NOMO-1 treated with DMSO at 0.1 percent for 48 hours (cell line): ENCODE results near the gene AK5.
"Not testable (repeated sequence)": the region's sequence is repeated elsewhere in the genome, so short reads cannot be mapped to it uniquely, and the experiment has no call there.

Experiments
- DNase-seq: peaks from one replicate; lab custom pipeline; 2025; ENCODE audit not compliant: unreplicated experiment; lab: John Stamatoyannopoulos, UW

The AK5 gene

DNA sequence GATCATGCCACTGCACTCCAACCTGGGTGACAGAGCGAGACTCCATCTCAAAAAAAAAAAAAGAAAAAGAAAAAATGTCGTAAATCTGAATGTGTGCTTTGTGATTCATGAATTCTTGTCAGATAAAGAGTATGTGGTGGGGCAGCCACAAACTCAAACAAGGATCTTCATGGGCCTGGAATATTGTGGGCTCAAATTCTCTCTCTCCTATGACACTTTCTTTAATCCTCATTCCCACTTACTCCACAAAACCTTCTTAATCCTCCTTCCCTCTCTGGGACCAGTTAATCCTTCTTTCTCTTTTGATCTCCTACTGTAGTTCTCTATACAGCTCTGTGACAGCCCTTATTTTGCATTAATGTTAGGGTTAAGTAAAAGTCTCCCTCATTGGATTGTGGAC, 112.3 kb downstream of the AK5 start:
- no peak for DNase-seq

DNA sequence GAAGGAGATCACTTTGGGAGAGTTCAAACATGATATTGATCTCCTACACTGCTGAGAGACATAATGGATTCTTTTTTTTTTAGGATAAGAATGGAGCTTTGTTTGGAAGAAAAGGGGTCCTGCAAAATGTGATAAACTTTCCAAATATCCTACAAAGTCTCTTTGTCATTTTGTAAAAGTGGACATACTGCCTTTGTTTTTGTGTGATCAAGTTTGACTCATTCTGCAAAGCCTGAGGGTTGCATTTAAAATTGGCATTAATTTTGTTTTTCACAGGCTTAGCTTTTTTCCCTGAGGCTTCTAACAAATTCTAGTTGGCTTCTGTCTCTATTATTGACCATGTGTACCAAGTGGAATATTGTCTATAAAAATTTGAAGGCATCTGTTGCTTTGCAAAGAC, 113.2 kb downstream of the AK5 start:
- no peak for DNase-seq

DNA sequence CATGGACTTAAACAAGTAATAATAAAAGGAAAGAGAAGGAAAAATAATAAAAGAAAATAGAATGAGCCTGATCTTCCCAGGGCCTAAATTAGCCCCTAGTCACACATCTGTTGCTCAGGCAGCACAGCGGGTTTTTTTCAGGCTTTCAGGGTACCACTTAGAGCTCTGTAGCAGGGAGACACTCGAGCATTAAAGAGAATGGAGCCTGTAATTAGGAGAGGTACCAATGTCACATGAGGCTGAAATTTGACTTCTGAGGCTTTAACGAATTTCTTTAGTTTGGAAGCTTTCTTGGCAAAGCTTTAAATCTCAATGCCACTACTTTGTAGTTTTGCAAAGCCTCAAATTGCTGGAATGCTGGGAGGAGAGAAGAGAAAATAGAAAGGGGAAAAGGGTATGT, 116.3 kb downstream of the AK5 start:
- DNase-seq = no peak

DNA sequence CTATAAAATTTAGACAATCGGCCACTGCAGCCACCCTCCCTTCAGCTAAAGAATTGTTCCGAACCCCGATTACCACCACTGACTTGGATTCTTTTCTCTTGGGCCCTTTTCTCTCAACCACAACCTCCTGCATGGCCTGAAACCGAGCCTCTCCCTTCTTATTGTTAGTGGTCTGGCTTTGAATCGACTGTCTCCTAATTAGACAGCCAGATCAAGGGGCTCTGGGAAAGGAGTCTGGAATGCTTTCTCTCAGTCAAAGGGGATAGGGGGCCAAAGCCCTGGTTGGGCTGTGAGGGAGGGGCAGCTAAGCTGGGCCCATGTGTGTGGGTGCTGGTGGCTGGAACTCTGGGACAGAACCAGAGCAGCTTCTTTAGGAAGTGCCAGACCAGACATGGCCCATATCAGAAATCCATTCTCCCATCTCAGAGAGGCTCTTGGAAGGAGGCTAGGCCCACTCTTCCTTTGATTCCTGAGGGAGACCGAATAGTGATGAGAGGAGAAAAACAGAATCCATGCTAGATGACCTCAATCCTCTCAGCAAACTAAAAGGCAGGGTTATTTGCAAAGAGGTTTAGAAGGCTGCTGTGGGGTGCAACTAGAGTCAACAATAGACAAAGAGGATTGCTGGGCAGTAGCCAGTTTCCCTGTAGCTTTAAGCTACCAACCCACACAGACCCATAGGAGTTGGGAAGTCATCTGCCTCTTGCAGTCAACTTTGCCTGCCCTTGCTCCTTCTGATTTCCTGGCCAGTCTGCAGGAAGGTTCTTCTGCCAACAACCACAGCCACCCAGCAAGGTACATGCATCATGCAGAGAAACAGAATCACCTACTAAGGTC, 117.6 kb downstream of the AK5 start:
- DNase-seq = no peak

DNA sequence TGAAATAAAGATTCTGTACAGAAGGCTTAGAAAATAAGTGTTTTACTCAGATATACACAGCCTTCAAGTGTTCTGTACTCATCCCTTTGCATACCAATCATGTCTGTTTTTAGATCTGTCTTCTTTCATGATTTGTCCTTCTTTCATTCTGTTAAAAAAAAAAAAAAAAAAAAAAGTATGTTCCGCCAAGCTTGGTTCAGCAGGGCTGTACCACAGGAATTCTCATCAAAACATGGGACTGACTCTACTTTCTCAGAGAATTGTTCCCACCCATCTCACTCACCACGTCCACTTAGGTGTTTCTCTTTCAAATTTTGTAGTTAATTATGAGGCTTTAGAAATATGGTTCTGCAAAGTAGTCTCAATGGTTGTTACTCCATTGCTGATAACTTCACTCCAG, 119.0 kb downstream of the AK5 start:
- no peak for DNase-seq

DNA sequence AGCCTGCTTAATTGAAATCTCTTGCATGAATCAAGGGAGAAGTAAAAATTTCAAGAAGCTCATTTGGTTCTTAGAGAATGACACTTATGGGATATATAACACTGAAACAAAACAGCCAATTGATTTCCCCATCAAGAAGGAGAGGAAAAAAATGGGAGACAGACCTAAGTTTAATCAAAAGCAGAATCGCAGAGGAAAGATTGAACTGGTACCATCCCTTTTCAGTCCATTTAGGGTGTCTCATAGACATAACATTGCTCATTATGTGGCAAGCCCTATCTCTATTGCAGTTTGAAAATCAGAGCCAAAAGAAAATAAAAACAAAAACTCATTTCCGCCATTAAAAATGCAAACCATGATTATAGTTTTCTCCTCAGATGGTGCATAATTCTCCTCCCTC, 119.6 kb downstream of the AK5 start:
- DNase-seq = no peak

DNA sequence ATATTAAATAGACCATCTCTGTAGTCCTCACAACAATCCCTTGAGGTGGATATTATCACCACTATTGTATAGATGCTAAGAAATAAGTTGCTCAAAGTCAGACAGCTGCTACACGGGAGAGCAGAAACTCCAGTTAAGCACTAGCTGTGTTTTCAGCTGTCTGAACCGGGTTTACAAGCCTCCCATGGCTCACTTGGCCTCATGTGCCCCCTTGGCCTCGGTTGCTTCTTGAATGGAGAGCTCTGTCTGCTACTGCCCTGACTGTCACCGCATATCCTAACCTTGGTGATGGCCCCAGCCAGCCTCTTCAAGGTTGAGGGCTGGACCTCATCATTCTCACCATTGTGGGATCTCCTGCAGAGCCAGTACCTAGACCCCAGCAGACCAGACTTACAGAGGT, 123.4 kb downstream of the AK5 start:
- no peak for DNase-seq

DNA sequence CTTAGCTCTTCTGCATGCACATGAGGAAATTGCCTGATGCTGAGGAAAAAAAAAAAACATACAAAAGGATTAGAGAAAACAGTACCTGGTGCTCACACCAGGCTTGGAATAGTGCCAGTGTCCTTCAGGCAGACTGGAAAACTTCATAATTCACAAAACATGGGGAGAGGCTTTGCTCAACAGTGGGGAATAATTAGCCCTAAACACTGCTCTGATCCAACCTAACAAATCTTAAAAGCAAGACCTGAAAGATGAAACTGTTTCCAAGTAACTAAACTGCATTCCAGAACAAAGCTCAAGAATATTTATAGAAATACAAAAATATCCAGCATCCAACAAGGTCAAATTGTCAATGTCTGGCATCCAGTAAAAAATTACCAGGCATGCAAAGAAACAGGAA, 124.8 kb downstream of the AK5 start:
- DNase-seq = no peak

DNA sequence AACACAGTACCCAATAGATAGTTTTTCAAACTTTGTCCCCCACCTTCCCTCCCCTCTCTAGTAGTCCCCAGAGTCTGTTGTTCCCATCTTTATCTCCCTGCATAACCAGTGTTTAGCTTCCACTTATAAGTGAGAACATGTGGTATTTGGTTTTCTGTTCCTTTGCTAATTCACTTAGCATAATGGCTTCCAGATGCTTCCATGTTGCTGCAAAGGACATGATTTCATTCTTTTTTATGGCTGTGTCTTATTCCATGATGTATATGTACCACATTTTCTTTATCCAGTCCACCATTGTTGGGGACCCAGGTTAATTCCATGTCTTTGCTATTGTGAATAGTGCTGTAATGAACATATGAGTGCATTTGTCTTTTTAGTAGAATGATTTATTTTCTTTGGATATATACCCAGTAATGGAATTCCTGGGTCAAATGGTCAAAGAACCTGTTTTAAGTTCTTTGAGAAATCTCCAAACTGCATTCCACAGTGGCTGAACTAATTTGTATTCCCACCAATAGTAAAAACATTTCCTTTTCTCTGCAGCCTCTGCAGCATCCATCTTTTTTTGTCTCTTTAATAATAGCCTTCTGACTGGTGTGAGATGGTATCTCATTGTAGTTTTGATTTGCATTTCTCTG, 126.0 kb downstream of the AK5 start:
- no peak for DNase-seq

DNA sequence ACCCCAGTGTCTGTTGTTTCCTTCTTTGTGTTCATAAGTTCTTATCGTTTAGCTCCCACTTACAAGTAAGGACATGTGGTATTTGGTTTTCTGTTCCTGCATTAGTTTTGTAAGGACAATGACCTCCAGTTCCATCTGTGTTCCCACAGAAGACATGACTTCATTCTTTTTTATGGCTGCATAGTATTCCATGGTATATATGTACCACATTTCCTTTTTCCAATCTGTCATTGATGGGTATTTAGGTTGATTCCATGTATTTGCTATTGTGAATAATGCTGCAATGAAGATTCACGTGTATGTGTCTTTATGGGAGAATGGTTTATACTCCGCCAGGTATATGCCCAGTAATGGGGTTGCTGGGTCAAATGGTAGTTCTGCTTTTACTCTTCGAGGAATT, 127.1 kb downstream of the AK5 start:
- DNase-seq = not testable (repeated sequence)

DNA sequence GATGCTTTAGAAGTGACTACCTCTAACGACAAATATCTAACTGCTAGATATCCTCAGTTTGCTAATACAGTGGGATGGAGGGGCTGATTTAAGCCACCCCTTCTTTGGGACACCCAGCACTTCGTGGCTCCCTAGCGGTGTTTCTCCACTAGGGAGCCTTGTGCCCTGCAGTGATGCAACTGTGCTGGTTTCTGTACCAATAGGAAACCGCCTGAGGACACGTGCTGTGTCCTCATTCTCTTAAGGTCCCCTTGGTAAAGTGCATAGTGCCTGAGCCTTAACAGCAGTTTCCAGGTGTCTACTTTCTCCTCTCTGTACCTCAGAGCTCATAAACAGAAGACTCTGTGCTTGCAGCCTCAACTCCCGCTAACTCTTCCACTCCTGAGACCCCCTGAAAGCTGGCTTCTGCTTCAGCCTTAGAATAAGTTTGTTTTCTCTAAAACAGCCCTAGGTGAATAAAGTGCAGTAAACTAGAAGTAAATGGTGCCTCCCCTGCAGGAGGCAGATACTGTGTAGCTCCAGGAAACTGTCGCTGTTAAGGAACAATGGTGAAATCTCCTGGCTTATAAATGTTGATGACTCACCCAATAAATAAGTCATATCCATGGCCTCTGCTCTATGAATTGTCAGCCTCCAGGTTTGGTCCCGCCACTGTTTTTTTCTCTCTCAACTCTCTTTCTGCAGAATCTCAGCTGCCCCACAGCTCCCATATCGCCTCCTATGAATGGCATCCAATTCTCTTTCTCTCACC, 130.4 kb downstream of the AK5 start:
- peak; percentile 61 for DNase-seq

DNA sequence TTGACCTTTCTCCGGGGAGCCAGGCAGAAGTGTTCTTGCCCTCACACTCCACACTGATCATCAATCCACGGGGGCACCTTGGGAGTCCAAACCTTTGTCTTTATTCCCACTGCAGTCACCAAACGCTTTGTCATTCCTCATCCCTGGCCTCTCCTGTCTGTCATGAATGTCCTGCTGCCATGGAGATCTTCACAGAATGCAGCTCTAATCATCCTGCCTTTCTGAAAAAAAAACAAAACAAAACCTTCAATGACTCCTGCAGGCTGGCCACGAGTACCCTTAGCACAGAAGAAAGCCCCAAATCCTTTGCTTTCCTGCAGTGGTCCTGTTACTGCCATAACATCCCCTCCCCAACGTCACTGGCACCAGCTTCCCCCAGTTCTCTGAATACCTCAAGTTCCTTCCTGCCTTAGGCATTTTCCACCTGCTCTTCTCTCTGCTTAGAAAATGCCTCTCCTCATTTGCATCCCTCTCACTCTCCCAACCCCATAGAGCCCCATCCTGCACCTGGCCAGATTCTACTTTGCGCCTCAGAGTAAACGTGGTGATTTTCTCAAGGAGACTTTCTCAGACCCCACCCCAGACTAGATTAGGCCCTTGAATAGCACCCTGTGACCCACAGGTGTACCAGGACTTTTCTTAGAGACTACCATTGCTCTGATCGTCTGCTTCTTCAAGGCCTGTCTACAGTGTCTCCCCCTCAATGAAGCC, 131.2 kb downstream of the AK5 start:
- DNase-seq = no peak

DNA sequence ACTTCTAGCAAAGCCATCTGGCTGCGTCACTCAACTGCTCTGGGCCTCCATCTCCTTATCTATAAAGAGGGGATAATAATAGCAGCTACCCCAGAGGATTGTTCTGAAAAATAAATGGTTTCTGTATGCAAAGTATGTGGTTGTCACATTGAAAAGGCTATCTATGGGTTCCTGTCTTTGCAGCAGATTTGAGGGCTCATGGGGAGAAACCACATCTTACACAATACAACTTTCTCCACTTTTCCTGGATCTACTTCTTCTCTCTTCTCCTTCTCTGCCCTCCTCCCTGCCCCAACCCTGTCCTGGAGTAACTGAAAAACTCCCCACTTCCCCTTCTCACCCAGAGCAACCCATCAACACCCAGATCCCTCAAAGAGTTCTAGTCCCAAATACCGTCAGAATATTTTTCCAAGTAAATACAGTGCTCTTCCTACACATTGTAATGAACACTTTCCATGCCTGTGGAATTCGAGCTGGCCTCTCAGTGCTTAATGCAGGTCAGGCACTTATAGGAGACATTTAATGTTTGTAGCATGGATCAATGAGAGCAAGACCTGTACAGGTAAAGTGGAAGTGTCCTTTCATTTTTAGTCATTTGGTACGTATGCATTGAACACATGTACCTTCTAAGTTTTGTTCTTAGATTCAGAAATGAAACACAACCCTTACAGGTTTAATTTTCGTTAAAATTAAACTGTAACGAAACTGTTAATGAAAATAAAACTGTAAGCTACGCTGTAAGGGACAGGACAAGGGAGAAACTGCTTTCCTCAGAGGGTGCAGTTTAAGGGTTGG, 131.9 kb downstream of the AK5 start:
- peak; percentile 81 for DNase-seq

DNA sequence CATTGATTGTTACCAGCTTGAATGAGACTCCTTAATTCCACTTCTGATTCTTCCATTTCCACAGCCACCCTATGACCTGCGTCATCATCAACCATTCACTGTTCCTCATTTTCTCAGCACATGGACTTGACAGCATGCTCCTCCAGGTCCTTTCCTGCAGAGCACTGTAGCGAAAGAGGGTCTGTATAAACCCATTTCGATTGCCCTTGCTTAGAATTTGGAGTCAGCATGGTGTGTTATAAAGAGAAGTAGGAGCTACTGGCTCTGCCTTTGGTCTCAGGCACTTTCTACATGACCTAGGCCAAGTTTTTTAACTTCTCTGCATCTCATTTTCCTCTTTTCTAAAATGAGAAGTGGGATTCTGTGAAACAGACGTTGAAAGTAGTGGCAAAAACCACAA, 133.8 kb downstream of the AK5 start:
- peak; percentile 68 for DNase-seq

DNA sequence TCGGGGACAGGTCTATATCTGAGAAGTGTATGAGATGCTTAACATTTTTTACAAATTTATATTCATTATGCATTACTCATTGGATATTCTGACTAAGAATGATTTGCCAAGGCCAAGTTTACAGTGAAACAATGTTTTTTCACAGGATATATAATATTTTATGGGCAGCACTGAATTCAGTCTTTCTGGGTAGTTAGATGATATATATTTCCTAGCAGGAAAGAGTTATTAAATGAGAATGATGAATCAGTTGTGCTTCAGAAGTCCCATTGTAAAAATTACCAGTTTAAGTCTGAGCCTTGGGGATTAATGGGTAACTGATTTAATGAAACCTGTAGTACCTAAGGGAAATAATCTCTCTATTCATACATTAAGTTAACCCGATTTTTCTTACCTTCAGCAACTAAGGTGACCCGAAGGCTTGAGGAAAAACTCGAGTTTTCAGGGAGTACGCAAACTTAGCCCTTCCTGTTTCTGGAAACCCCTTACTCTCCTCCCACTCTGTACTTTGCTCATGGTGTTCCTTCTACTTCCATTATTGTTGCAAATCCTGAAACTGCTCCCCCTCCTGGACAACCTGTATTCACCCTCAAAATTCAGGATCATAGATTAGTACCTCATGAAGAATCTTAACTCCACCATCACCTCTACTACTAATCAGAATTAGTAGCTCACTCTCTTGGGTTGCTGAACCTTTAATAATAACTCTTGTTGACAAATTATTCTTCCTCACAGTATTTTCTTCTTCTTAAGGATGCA, 135.1 kb downstream of the AK5 start:
- no peak for DNase-seq

DNA sequence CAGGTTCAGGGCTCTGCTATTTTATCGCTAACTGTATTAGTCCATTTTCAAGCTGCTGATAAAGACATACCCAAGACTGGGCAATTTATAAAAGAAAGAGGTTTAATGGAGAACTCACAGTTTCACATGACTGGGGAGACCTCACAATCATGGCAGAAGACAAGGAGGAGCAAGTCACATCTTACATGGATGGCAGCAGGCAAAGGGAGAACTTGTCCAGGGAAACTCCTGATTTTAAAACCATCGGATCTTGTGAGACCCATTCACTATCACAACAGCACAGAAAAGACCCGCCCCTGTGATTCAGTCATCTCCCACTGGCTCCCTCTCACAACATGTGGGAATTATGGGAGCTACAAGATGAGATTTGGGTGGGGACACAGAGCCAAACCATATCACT, 136.2 kb downstream of the AK5 start:
- DNase-seq = not testable (repeated sequence)

DNA sequence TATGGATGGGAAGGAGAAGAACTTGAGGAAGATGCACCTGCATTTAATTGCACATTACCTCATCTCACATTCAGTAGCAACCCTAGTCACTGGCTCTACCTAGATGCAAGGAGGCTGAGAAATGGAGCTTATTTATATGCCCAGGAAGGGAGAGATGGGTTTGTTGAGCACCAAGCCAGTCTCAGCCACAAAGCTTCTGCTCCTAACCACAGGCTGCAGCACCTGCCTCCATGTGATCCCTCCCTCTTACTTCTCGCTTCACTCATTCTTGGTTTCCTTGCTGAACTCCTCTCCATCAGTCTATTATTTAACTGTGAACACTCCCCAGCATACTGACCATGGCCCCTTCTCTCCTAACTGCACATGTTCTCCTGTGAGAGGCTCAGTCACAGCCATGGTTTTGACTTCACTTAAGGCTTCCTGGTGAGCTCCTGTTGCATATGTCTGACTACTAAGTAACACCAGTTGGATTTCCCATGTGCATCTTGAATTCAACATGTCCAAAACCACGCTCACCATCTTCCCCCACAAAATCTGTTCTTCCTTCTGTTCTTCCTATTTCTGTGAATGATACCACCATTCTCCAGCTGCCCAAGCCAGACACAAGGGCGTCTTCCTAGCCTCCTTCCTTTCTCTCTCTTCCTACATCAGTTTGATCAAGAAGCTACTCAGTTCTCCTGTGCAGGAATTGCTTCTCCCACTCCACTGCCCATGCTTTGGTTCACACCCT, 139.8 kb downstream of the AK5 start:
- DNase-seq = no peak

DNA sequence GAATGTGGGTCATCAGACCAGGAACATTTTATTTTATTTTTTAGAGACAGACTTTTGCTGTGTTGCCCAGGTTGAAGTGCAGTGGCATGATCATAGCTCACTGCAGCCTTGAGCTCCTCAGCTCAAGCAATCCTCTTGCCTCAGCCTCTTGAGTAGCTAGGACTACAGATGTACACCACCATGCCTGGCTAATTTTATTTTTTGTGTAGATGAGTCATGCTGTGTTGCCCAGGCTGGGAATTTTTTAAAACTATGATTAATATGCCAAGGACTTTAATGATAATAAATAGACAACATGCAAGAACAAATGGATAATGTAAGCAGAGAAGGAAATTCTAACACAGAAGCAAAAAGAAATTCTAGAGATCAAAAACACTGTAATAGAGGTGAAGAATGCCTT, 142.4 kb downstream of the AK5 start:
- DNase-seq = no peak

DNA sequence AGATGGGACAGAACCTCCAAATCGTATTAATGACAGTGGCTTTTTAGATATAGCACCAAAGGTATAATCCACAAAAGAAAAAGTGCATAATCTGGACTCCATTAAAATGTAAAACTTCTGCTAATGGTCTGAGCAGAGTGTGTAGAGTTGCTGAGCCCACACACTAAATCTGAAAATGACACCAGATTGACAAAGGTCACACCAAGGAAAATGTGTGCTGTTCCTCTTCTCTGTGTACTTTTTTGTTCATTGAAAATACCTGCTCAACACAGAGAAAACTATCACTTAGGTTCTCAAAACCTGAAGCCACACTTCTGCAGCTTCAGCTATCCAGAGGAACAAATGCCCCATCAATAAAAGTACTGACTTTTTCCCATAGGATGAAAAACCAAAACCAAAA, 146.2 kb downstream of the AK5 start:
- DNase-seq = no peak
